ENCODE data around the gene EPHA1.
"Not testable (repeated sequence)": the region's sequence is repeated elsewhere in the genome, so short reads cannot be mapped to it uniquely, and the experiment has no call there.

EPHA1 gene

DNA sequence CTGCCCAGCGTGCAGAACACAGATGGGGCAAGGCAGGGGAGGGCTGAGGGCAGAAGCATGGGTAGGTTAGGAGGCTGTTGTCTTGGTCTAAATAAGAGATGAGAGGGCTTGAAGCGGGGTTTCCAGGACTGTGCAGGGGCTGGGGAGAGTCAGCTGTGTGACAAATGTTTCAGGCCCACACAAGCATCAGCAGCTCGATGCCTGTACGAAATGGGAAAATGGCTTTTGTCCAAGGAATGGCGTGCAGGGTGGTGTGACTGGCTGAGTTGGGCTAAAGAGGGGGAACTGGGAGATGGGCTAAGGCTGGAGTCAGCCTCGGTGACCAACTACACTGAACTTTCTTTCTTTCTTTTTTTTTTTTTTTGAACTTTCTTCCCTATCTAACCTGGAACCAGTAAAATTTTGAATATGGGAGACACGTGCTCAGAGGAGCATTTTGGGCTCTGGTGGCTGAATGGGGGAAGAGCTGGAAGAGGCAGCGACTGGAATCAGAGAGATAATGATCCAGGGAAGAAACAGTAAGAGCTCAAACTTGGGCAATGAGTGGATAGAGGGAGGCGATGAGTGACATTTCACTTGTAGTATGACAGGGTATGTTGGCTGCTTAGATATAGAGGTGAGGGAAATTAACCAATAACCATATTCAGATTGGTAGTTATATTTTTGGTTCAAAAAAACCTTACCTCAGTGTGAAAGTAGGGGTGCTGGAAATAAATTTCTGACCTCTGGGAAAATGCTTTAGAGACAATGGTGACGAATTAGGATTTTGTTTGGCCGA lies 10.2 kb upstream of the EPHA1 start:
- TF ChIP-seq, protein P1, sequence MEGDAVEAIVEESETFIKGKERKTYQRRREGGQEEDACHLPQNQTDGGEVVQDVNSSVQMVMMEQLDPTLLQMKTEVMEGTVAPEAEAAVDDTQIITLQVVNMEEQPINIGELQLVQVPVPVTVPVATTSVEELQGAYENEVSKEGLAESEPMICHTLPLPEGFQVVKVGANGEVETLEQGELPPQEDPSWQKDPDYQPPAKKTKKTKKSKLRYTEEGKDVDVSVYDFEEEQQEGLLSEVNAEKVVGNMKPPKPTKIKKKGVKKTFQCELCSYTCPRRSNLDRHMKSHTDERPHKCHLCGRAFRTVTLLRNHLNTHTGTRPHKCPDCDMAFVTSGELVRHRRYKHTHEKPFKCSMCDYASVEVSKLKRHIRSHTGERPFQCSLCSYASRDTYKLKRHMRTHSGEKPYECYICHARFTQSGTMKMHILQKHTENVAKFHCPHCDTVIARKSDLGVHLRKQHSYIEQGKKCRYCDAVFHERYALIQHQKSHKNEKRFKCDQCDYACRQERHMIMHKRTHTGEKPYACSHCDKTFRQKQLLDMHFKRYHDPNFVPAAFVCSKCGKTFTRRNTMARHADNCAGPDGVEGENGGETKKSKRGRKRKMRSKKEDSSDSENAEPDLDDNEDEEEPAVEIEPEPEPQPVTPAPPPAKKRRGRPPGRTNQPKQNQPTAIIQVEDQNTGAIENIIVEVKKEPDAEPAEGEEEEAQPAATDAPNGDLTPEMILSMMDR (IDR thresholded peaks at IDR 0.05; ENCODE audit: low read depth, low read length): no peak

DNA sequence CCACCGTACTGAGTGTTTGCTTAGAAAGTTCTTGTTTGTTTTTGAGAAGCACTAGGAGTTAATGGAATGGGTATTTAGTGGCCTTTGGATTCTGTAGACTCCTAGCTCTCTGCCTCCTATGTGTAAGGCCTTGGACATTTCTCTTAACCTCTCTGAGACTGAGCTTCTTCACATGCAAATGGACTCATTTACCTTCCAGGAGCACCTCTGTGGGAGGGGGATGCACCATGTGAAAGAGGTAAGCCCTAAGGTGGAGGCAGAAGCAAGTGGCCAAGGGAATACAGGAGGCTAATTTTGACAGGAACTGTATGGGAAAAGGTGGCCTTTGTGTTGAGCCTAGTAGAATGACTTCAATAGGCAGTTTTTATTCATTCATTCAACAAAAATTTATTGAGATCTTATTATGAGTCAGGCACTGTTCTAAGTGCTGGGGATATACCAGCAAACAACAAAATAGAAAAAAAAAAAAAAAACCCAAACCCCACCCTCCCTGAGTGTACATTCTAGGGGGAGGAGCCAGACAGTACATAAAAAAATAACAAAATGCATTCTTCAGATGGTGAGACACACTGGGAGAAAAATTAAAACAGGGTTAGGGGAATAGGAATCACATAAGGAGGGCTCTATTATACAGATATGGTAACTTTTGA lies 9.2 kb upstream of the EPHA1 start:
- DNase-seq (ENCODE audit: extremely low read depth, low read depth): no peak
- TF ChIP-seq, protein P1 (IDR thresholded peaks at IDR 0.05; ENCODE audit: low read depth, low read length): no peak

More for the DNA sequence above, 10.2 kb upstream of the EPHA1 start:
- no peak for DNase-seq (ENCODE audit: extremely low read depth, low read depth)

- no peak for DNase-seq (ENCODE audit: extremely low read depth, low read depth)
- TF ChIP-seq, protein P1 (IDR thresholded peaks at IDR 0.05; ENCODE audit: low read depth, low read length): peak; percentile 62
Observed at GRCh38 chr7:143416565-143417149, 8.0 kb upstream of the EPHA1 start.

GRCh38 chr7:143415742-143416397 lies 7.2 kb upstream of the EPHA1 start:
- TF ChIP-seq, protein P1 (IDR thresholded peaks at IDR 0.05; ENCODE audit: low read depth, low read length): no peak
- no peak for DNase-seq (ENCODE audit: extremely low read depth, low read depth)

DNA sequence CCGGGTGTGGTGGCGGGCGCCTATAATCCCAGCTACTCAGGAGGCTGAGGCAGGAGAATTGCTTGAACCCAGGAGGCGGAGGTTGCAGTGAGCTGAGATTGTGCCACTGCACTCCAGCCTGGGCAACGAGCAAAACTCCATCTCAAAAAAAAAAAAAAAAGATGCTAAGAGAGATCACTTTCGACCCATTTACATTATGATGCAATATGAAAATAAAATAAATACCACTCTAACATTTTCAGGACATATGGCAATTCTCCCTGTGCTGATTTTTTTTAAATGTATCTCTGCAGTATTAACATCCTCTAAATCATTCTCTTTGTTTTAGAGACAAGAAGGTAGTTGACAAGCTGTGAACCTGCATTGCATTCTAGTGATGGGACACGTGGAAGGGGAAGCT lies 6.6 kb upstream of the EPHA1 start:
- not testable (repeated sequence) for DNase-seq (ENCODE audit: extremely low read depth, low read depth)

DNA sequence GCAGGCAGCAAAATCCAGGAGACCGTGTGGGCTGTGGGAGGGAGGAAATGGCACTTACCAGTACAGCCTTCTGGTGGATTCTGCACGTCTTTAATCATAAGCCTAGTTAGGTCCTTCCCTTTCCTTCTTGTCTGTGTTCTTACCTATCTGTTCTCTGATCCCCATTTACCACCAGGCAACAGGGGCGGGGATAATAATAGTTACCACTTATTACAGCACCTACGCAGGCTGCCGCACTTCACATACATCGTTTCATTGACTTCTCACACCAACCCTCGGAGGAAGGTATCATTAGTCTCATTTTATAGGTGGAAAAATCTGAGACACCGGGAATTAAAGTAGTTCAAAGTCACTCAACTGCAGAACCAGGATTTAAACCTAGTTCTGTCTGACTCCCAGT lies 4.5 kb upstream of the EPHA1 start:
- TF ChIP-seq, protein P1 (IDR thresholded peaks at IDR 0.05; ENCODE audit: low read depth, low read length): no peak

GRCh38 chr7:143411976-143412708 lies 3.5 kb upstream of the EPHA1 start:
- no peak for DNase-seq (ENCODE audit: extremely low read depth, low read depth)
- TF ChIP-seq, protein P1 (IDR thresholded peaks at IDR 0.05; ENCODE audit: low read depth, low read length): no peak

More for the DNA sequence above, 4.5 kb upstream of the EPHA1 start:
- DNase-seq (ENCODE audit: extremely low read depth, low read depth): no peak

Measured in AG09319 (cell line).